Sigmoid colon (tissue), 7 donors: Measurements from ENCODE around the gene SEC11A. TPM values are rescaled to one million over a fixed set of nuclear protein-coding genes. Genes with fewer than 3 reads are reported as not detected.

Experiments used
- DNase-seq: peaks from one replicate; pipeline ENCODE4 v3.0.0-alpha.2; 2019
- H3K27ac ChIP-seq, 4 donors: fragments of 200-600 bp; sonication (generic); one replicate each; pipeline ENCODE4 v1.5.1; 2016 to 2019; ENCODE audit warnings: mild to moderate bottlenecking in 1 of 4
- H3K27me3 ChIP-seq, 3 donors: fragments of 200-600 bp; sonication (generic); one replicate each; pipeline ENCODE4 v1.5.1; 2019; ENCODE audit warnings: mild to moderate bottlenecking in 1 of 3
- H3K36me3 ChIP-seq, 4 donors: fragments of 200-600 bp; sonication (generic); one replicate each; pipeline ENCODE4 v1.5.1; 2016 to 2019
- H3K4me1 ChIP-seq, 4 donors: fragments of 200-600 bp; sonication (generic); one replicate each; pipeline ENCODE4 v1.5.1; 2017 to 2019
- H3K4me3 ChIP-seq, 4 donors: fragments of 200-600 bp; sonication (generic); one replicate each; pipeline ENCODE4 v1.5.1; 2017 to 2019; ENCODE audit warnings: mild to moderate bottlenecking in 2 of 4, moderate library complexity in 1 of 4
- H3K9me3 ChIP-seq, 4 donors: fragments of 200-600 bp in 3 of 4; sonication (generic) in 3 of 4; one replicate each; pipeline versions ENCODE4 v1.5.1 to v1.6.1; 2013 to 2019
- CTCF ChIP-seq, 4 experiments: fragments of 450-650 bp in 3 of 4; fragments of 200-600 bp in 1 of 4; IDR thresholded peaks; one replicate each; pipeline ENCODE4 v1.5.1; 2016 to 2019; ENCODE audit warnings: antibody characterized with exemption in 4 of 4, mild to moderate bottlenecking in 3 of 4, moderate library complexity in 2 of 4
- EP300 ChIP-seq, 4 donors: sonication (generic); formaldehyde crosslinking; IDR thresholded peaks; one replicate each; pipeline ENCODE4 v1.6.1; 2017; ENCODE audit warnings: antibody characterized with exemption in 4 of 4
- POLR2A ChIP-seq, 2 donors: fragments of 450-650 bp; IDR thresholded peaks; one replicate each; pipeline ENCODE4 v1.6.1; 2016; ENCODE audit warnings: antibody characterized with exemption in 2 of 2, mild to moderate bottlenecking in 2 of 2, moderate library complexity in 2 of 2
- POLR2AphosphoS5 ChIP-seq, 4 donors: sonication (generic); formaldehyde crosslinking; IDR thresholded peaks; one replicate each; pipeline ENCODE4 v1.6.1; 2017; ENCODE audit warnings: antibody characterized with exemption in 4 of 4
- WGBS, 2 donors: extraction: QIAGEN DNeasy Blood & Tissue Kit; methylation state at CpG; one replicate each; pipeline ENCODE4 v1.1.7; 2013; 5-methylcytosine and 5-hydroxymethylcytosine counted together
- intact Hi-C: fragments of 100-400 bp; cut with DNase I; formaldehyde crosslinking; loops from one replicate; pipeline ENCODE4 v1.15.1; 2023
- polyA plus RNA-seq, 3 donors: library from polyadenylated mRNA; stranded (reverse); fragments of 200-250 nt; gene quantifications; one replicate each; pipeline ENCODE4 v1.2.3, GENCODE V29; 2013
- total RNA-seq, 4 donors: library from RNA; depleted of rRNA; stranded (reverse); fragments of >200 nt; gene quantifications; one replicate each; pipeline ENCODE4 v1.1.0, GENCODE V29; 2016
- donor health status: healthy with polysubstance abuse.
- donor health status: Bipolar disorder and iron deficiency.
- donor health status: healthy.

The SEC11A gene
- total and polyA plus RNA-seq, 7 donors: 83.9 to 216 (median 152) TPM

DNA sequence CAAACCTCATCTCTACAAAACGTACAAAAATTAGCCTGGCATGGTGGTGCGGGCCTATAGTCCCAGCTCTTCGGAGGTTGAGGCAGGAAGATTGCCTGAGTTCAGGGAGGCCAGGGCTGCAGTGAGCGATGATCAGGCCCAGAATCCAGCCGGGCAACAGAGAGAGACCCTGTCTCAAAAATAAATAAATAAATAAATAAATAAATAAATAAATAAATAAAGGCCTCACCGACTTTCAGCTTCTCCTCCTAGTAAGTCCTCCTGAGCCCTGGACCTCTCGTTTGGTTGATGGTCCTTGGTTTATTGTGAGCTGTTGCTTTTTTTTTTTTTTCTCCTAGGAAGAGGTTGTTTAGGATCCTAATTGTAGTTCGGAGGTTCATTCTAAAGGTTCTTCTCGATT, 86.9 kb downstream of the SEC11A start:
- intact Hi-C loops: no loop called here
- Histone ChIP-seq H3K4me1 (peaks cover 0 to 28% (median 22%) of the 10 kb centered on the region in 4 donors), H3K27me3 (no peaks in the 10 kb centered on the region), H3K36me3 (peaks cover 0 to 13% (median 0%) of the 10 kb centered on the region in 4 donors), H3K27ac (no peak overlapping the region), H3K9me3 (no peaks in the 10 kb centered on the region), H3K4me3 (no peak overlapping the region)
- no peak for DNase-seq
- TF ChIP-seq EP300 (IDR thresholded peaks at IDR 0.05) (no peak), CTCF (IDR thresholded peaks at IDR 0.05) (no peak)
- WGBS, 2 donors: 92 to 94% methylated on average over 9 of the region's 9 CpGs

GRCh38 chr15:84625123-84625522, 90.8 kb downstream of the SEC11A start:
- 90 to 97% methylated on average over 2 of the region's 2 CpGs for WGBS, 2 donors
- Histone ChIP-seq H3K4me3 (no peak overlapping the region), H3K27me3 (no peaks in the 10 kb centered on the region), H3K4me1 (no peaks in the 10 kb centered on the region), H3K36me3 (peaks cover 14 to 43% (median 17%) of the 10 kb centered on the region in 4 donors), H3K27ac (no peak overlapping the region), H3K9me3 (peaks cover 7 to 15% (median 14%) of the 10 kb centered on the region in 4 donors)
- TF ChIP-seq CTCF (IDR thresholded peaks at IDR 0.05): no peak
- no peak for TF ChIP-seq POLR2A (IDR thresholded peaks at IDR 0.05)
- TF ChIP-seq POLR2AphosphoS5 (IDR thresholded peaks at IDR 0.05): no peak
- no peak for TF ChIP-seq EP300 (IDR thresholded peaks at IDR 0.05)
- no peak for DNase-seq
- intact Hi-C loops: no loop called here

- TF ChIP-seq POLR2AphosphoS5 (IDR thresholded peaks at IDR 0.05): no peak
- TF ChIP-seq EP300 (IDR thresholded peaks at IDR 0.05): no peak
- TF ChIP-seq CTCF (IDR thresholded peaks at IDR 0.05): no peak
- TF ChIP-seq POLR2A (IDR thresholded peaks at IDR 0.05): no peak
- intact Hi-C loops: no loop called here
- H3K4me1 ChIP-seq: no peaks in the 10 kb centered on the region
- 90 to 95% methylated on average over 7 of the region's 7 CpGs for WGBS, 2 donors
- peaks cover 7 to 15% (median 14%) of the 10 kb centered on the region in 4 donors for H3K9me3 ChIP-seq
- peaks cover 14 to 43% (median 17%) of the 10 kb centered on the region in 4 donors for H3K36me3 ChIP-seq
- DNase-seq: no peak
- no peaks in the 10 kb centered on the region for H3K27me3 ChIP-seq
- no peak overlapping the region for H3K27ac ChIP-seq
- no peak overlapping the region for H3K4me3 ChIP-seq
These were observed 91.6 kb downstream of the SEC11A start for GRCh38 chr15:84624359-84624758.

DNA sequence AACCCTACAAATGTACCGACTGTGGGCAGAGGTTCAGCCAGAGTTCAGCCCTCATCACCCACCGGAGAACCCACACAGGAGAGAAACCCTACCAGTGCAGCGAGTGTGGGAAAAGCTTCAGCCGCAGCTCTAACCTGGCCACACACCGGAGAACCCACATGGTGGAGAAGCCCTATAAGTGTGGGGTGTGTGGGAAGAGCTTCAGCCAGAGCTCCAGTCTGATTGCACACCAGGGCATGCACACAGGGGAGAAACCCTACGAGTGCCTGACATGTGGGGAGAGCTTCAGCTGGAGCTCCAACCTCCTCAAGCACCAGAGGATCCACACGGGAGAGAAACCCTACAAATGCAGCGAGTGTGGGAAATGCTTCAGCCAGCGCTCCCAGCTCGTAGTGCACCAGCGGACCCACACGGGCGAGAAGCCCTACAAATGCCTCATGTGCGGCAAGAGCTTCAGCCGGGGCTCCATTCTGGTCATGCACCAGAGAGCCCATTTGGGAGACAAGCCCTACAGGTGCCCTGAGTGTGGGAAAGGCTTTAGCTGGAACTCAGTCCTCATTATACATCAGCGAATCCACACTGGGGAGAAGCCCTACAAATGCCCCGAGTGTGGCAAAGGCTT, 94.5 kb downstream of the SEC11A start:
- DNase-seq: no peak
- no peak overlapping the region for H3K27ac ChIP-seq
- H3K9me3 ChIP-seq: peaks cover 7 to 15% (median 14%) of the 10 kb centered on the region in 4 donors
- H3K4me3 ChIP-seq: no peak overlapping the region
- no peak for TF ChIP-seq EP300 (IDR thresholded peaks at IDR 0.05)
- no peak for TF ChIP-seq POLR2A (IDR thresholded peaks at IDR 0.05)
- TF ChIP-seq POLR2AphosphoS5 (IDR thresholded peaks at IDR 0.05): no peak
- no peak for TF ChIP-seq CTCF (IDR thresholded peaks at IDR 0.05)
- WGBS, 2 donors: 97 to 98% methylated on average over 17 of the region's 17 CpGs
- H3K4me1 ChIP-seq: no peaks in the 10 kb centered on the region
- peaks cover 14 to 31% (median 17%) of the 10 kb centered on the region in 4 donors for H3K36me3 ChIP-seq
- intact Hi-C loops: no loop called here
- no peaks in the 10 kb centered on the region for H3K27me3 ChIP-seq

GRCh38 chr15:84620626-84621025, 95.3 kb downstream of the SEC11A start:
- Histone ChIP-seq H3K27ac (no peak overlapping the region), H3K4me3 (no peak overlapping the region), H3K4me1 (no peaks in the 10 kb centered on the region), H3K36me3 (peaks cover 14 to 34% (median 17%) of the 10 kb centered on the region in 4 donors), H3K9me3 (peaks cover 7 to 15% (median 14%) of the 10 kb centered on the region in 4 donors), H3K27me3 (no peaks in the 10 kb centered on the region)
- no peak for DNase-seq
- 97 to 98% methylated on average over 8 of the region's 8 CpGs for WGBS, 2 donors
- intact Hi-C loops: no loop called here
- TF ChIP-seq POLR2AphosphoS5 (IDR thresholded peaks at IDR 0.05): no peak
- TF ChIP-seq EP300 (IDR thresholded peaks at IDR 0.05): no peak

Other genes with a start within 250 kb of the SEC11A start
- 10 to 100 TPM in 1 of 4 donors, 1 to 10 TPM in 3; 4.2 to 17.0 (median 6.8) TPM for gene ZSCAN2, start 115.1 kb downstream of the SEC11A start, total RNA-seq
- gene ZSCAN2, start 115.1 kb downstream of the SEC11A start, polyA plus RNA-seq: 1 to 10 TPM; 2.4 to 6.9 (median 4.2) TPM
- gene WDR73, start 61.9 kb downstream of the SEC11A start, total RNA-seq: 10 to 100 TPM; 16.8 to 22.7 (median 19.2) TPM
- gene WDR73, start 61.9 kb downstream of the SEC11A start, polyA plus RNA-seq: 10 to 100 TPM in 2 of 3 donors, 1 to 10 TPM in 1; 6.7 to 18.7 (median 10.8) TPM
- 1 to 10 TPM; 3.0 to 8.9 (median 8.0) TPM for gene NMB, start 57.9 kb downstream of the SEC11A start, total RNA-seq
- 1 to 10 TPM in 2 of 3 donors, under 1 TPM in 1; 0.69 to 8.2 (median 1.2) TPM for gene NMB, start 57.9 kb downstream of the SEC11A start, polyA plus RNA-seq
- 10 to 100 TPM; 12.5 to 14.1 (median 13.7) TPM for gene ZNF592, start 32.5 kb upstream of the SEC11A start, total RNA-seq
- gene ZNF592, start 32.5 kb upstream of the SEC11A start, polyA plus RNA-seq: 10 to 100 TPM in 1 of 3 donors, 1 to 10 TPM in 2; 6.0 to 20.4 (median 8.1) TPM
- 10 to 100 TPM in 2 of 4 donors, 1 to 10 TPM in 2; 3.9 to 41.0 (median 14.2) TPM for gene ALPK3, start 101.2 kb upstream of the SEC11A start, total RNA-seq
- 1 to 10 TPM in 1 of 3 donors, under 1 TPM in 2; under 0.01 to 2.4 (median under 0.01) TPM for gene ALPK3, start 101.2 kb upstream of the SEC11A start, polyA plus RNA-seq
- gene SLC28A1, start 168.5 kb upstream of the SEC11A start, total RNA-seq: not detected
- not detected for gene SLC28A1, start 168.5 kb upstream of the SEC11A start, polyA plus RNA-seq